Measurements from ENCODE around the gene MAVS. TPM values are rescaled to one million over a fixed set of nuclear protein-coding genes. Genes with fewer than 3 reads are reported as not detected.

The MAVS gene
- total and polyA plus RNA-seq, 10 donors: 4.1 to 45.0 (median 35.3) TPM

- WGBS, 5 donors: 93 to 96% (median 95%) methylated on average over 9 of the region's 9 CpGs
- TF ChIP-seq CTCF (IDR thresholded peaks at IDR 0.05 in 8 of 11, conservative IDR thresholded peaks at IDR 0.05 in 3 of 11): no peak
- TF ChIP-seq POLR2AphosphoS5 (IDR thresholded peaks at IDR 0.05): no peak
- no peak for TF ChIP-seq POLR2A (IDR thresholded peaks at IDR 0.05)
- Histone ChIP-seq H3K9me3 (no peaks in the 10 kb centered on the region), H3K4me3 (peak overlapping the region in 2 of 8 donors; percentile 32 to 67), H3K4me1 (peaks cover 15 to 92% (median 70%) of the 10 kb centered on the region in 6 donors), H3K27ac (peak overlapping the region; percentile 85 to 96 (median 88)), H3K27me3 (replicated peaks in 1 of 7) (no peaks in the 10 kb centered on the region), H3K36me3 (no peaks in the 10 kb centered on the region)
- DNase-seq: peak; percentile 72
- intact Hi-C loops (cut with DNase I; ENCODE audit: low total_unique reads): no loop called here
These were observed 34.4 kb upstream of the MAVS start for GRCh38 chr20:3812259-3812681.

- Histone ChIP-seq H3K27ac (peak overlapping the region in 7 of 8 donors; percentile 85 to 96 (median 89)), H3K27me3 (replicated peaks in 1 of 7) (no peaks in the 10 kb centered on the region)
- no peak for DNase-seq
These were observed 33.4 kb upstream of the MAVS start for GRCh38 chr20:3812975-3813847.

GRCh38 chr20:3813848-3814581, 32.6 kb upstream of the MAVS start:
- H3K27ac ChIP-seq: peak overlapping the region in 5 of 8 donors; percentile 85 to 96 (median 89)
- intact Hi-C loops (cut with DNase I; ENCODE audit: low total_unique reads): no loop called here
- H3K4me1 ChIP-seq: peaks cover 22 to 90% (median 69%) of the 10 kb centered on the region in 6 donors
- WGBS, 5 donors: 83 to 92% (median 84%) methylated on average over 12 of the region's 12 CpGs
- no peaks in the 10 kb centered on the region for H3K9me3 ChIP-seq
- TF ChIP-seq POLR2AphosphoS5 (IDR thresholded peaks at IDR 0.05) (no peak), CTCF (IDR thresholded peaks at IDR 0.05 in 8 of 11, conservative IDR thresholded peaks at IDR 0.05 in 3 of 11) (no peak), POLR2A (IDR thresholded peaks at IDR 0.05) (no peak)
- no peak for DNase-seq
- H3K4me3 ChIP-seq: no peak overlapping the region
- no peaks in the 10 kb centered on the region for H3K27me3 ChIP-seq (replicated peaks in 1 of 7)
- no peaks in the 10 kb centered on the region for H3K36me3 ChIP-seq

More at GRCh38 chr20:3812975-3813847, 33.4 kb upstream of the MAVS start:
- intact Hi-C loops (cut with DNase I; ENCODE audit: low total_unique reads): no loop called here
- no peak overlapping the region for H3K4me3 ChIP-seq
- TF ChIP-seq POLR2A (IDR thresholded peaks at IDR 0.05) (no peak), CTCF (IDR thresholded peaks at IDR 0.05 in 8 of 11, conservative IDR thresholded peaks at IDR 0.05 in 3 of 11) (no peak), POLR2AphosphoS5 (IDR thresholded peaks at IDR 0.05) (no peak)
- H3K9me3 ChIP-seq: no peaks in the 10 kb centered on the region
- peaks cover 17 to 90% (median 65%) of the 10 kb centered on the region in 6 donors for H3K4me1 ChIP-seq
- no peaks in the 10 kb centered on the region for H3K36me3 ChIP-seq
- WGBS, 5 donors: 79 to 86% (median 86%) methylated on average over 8 of the region's 8 CpGs
